Hematopoietic multipotent progenitor cell treated with erythropoietin and hydrocortisone succinate and interleukin-3 and kit ligand, for 8 days (in vitro differentiated cells): Measurements from ENCODE around the gene SLC19A1.

Experiments
- DNase-seq: peaks from one replicate; pipeline ENCODE4 v3.0.0-alpha.2; 2015

Gene SLC19A1

GRCh38 chr21:45475797-45476570 lies 66.3 kb downstream of the SLC19A1 start:
- DNase-seq = no peak

- no peak for DNase-seq
Observed at GRCh38 chr21:45475004-45475685, 67.1 kb downstream of the SLC19A1 start.

GRCh38 chr21:45474323-45474950 lies 67.8 kb downstream of the SLC19A1 start:
- no peak for DNase-seq

GRCh38 chr21:45473496-45474322 lies 68.5 kb downstream of the SLC19A1 start:
- DNase-seq = no peak

GRCh38 chr21:45472445-45473365 lies 69.5 kb downstream of the SLC19A1 start:
- no peak for DNase-seq

GRCh38 chr21:45471525-45472221 lies 70.6 kb downstream of the SLC19A1 start:
- no peak for DNase-seq

- DNase-seq = no peak
Observed at GRCh38 chr21:45470773-45471524, 71.3 kb downstream of the SLC19A1 start.

- DNase-seq = no peak
Observed at GRCh38 chr21:45470087-45470515, 72.1 kb downstream of the SLC19A1 start.

GRCh38 chr21:45469273-45470086 lies 72.8 kb downstream of the SLC19A1 start:
- DNase-seq = no peak

- no peak for DNase-seq
Observed at GRCh38 chr21:45468971-45469272, 73.3 kb downstream of the SLC19A1 start.

GRCh38 chr21:45468051-45468970 lies 73.9 kb downstream of the SLC19A1 start:
- DNase-seq = no peak

- DNase-seq = no peak
Observed at GRCh38 chr21:45467221-45467779, 74.9 kb downstream of the SLC19A1 start.

GRCh38 chr21:45466330-45467220 lies 75.7 kb downstream of the SLC19A1 start:
- DNase-seq = no peak

- DNase-seq = no peak
Observed at GRCh38 chr21:45465611-45466329, 76.5 kb downstream of the SLC19A1 start.

GRCh38 chr21:45465105-45465504 lies 77.1 kb downstream of the SLC19A1 start:
- DNase-seq = no peak

GRCh38 chr21:45464309-45464708 lies 77.9 kb downstream of the SLC19A1 start:
- DNase-seq = no peak
